NCI-H146 treated with DMSO at 0.1 percent for 48 hours (cell line): ENCODE results near the gene DIABLO.
"Not testable (repeated sequence)": the region's sequence is repeated elsewhere in the genome, so short reads cannot be mapped to it uniquely, and the experiment has no call there.

Source experiments
- DNase-seq: peaks from one replicate; lab custom pipeline; 2025; ENCODE audit not compliant: unreplicated experiment; lab: John Stamatoyannopoulos, UW

Gene DIABLO

DNA sequence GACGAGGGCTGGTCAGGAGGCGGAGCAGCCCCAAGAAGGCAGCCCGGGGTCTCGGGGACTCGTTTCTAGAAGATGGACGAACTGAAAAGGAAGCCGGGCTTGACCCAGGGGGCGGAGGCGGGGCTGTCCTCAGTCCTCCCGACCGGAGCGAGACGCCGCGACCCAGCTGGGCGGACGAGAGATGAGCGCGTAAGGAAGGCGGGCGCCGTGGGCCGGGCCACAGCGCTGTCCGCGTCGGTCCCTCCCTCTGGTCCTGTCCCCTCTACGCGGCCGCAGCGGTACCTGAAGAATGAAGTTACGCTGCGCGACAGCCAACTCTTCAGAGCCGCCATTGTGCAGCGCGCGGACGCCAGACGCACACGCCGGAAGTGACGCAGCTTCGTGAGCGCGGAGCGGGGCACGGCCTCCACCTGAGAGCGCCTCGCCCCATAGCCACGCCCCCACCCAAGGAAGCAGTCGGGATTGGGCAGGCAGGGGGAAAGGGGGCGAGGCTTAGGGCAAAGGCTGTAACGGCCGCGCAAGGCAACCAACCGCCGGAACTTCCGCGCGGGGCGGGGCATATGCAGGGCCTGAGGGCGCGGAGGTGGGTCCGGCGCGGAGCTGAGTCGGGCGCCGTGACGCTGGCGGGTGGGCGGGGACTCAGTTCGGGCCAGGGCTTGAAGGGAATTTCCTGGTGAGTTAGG is at the start of gene DIABLO:
Gene DIABLO, minus strand, starts transcription at position 370 of the 683 bp plus-strand sequence. Its CDS starts 38 bp downstream, at position 332.
- peak; percentile 97 for DNase-seq

DNA sequence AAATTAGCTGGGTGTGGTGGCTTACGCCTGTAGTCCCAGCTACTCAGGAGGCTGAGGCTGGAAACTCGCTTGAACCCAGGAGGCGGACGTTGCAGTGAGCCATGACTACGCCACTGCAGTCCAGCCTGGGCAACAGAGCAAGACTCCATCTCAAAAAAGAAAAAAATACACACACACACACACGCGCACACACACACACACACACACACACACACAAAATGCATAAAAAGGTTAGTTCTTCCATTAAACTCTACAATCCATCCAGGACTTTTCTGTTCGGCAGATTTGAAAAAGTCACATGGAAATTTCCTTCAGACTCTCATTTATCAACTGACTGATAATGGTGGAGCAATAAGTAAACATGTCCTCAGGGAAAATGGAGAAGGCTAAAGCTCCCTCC is 49.6 kb upstream of the DIABLO start:
- DNase-seq: no peak

- peak; percentile 85 for DNase-seq
Observed at GRCh38 chr12:122266230-122266901, 40.5 kb upstream of the DIABLO start, which contains the start of gene VPS33A. Gene VPS33A (minus strand): TSS chr12:122266494. CDS start chr12:122266408, 86 bp downstream.

GRCh38 chr12:122265886-122266229 is 40.0 kb upstream of the DIABLO start:
- no peak for DNase-seq

DNA sequence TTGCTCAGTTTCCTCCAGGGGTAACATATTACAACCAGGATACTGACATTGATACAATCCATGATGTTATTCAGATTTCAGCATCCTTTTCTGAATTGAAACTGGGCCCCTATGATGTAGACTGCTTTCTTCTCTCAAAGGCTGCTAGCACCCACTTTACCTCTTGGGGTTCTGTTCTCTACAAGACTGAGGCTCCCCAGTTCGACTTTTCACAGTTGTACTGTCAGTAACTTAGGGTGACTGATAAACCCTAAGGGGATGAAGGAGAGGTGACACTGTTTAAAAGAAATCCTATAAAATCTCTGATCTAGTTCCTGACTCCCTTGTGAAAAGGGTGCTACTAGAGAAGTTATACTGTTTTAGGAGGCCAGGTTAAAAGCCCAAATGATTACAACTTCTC is 39.6 kb upstream of the DIABLO start:
- no peak for DNase-seq

- DNase-seq: not testable (repeated sequence)
Observed at GRCh38 chr12:122260735-122261134, 34.9 kb upstream of the DIABLO start.

DNA sequence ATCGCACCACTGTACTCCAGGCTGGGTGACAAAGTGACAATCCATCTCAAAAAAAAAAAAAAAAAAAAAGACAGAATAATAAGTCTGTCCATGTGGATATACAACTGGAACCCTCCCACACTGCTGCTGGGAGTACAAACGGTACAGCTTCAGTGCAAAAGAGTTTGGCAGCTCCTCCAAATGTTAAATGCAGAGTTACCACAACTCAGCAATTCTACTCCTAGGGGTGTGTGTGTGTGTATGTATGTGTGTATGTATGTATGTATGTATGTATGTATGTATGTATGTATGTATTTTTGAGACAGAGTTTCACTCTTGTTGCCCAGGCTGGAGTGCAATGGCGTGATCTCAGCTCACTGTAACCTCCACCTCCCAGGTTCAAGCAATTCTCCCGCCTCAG is 33.1 kb upstream of the DIABLO start:
- not testable (repeated sequence) for DNase-seq

GRCh38 chr12:122258462-122258861 is 32.6 kb upstream of the DIABLO start:
- not testable (repeated sequence) for DNase-seq

GRCh38 chr12:122250536-122250935 is 24.7 kb upstream of the DIABLO start:
- no peak for DNase-seq

DNA sequence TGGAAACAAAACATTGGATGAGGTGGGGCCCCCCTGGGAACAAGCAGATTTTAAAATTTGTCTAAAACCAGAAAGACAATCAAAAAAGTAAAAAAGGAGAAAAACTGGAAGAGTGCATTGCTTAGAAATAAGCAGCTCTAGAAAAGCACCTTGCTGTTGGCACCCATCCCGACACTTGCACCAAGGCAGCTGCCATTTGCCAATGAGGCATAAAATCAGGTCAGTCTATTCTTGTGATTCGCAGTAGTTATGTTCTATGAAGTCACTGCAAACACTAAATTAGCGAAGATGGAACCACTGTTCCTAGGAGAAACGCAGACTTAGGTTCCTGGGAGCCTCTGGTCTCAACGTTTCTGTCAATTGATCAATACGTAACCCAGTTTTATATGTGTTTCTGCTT is 24.2 kb upstream of the DIABLO start:
- no peak for DNase-seq

DNA sequence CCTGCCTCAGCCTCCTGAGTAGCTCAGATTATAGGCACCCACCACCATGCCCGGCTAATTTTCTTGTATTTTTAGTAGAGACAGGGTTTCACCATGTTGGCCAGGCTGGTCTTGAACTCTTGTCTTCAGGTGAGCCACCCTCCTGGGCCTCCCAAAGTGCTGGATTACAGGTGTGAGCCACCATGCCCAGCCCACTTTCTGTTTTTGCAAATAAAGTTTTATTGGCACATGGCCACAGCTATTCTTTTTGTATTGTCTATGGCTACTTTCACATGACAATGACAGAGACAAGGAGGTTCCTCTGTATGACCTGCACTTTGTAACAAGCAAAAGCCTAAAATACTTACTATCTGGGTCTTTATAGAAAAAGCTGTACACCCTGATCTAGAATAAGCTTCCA is 19.7 kb upstream of the DIABLO start:
- no peak for DNase-seq

GRCh38 chr12:122244565-122245371 is 18.9 kb upstream of the DIABLO start:
- DNase-seq: no peak

DNA sequence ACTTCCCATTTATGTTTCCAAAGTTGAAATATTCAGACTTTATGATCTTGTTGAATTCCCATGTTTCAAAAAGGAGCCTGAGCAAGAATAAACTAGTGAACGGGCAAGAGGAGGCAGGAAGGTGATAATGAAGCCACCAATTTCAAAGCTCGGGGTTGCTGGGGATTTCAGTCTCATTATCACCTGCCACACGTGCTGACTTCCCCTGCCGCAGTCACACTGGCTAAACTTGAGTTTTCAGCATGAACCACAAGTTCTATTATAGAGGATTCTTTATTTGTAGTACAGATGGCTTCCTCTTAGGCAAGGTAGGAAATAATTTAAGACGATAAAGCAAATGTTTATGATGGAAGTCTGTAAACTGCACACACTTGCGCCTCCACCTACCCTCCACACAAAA is 18.1 kb upstream of the DIABLO start:
- DNase-seq: no peak

GRCh38 chr12:122238861-122239260 is 13.0 kb upstream of the DIABLO start:
- DNase-seq: no peak

- no peak for DNase-seq
Observed at GRCh38 chr12:122235741-122236140, 9.9 kb upstream of the DIABLO start.

DNA sequence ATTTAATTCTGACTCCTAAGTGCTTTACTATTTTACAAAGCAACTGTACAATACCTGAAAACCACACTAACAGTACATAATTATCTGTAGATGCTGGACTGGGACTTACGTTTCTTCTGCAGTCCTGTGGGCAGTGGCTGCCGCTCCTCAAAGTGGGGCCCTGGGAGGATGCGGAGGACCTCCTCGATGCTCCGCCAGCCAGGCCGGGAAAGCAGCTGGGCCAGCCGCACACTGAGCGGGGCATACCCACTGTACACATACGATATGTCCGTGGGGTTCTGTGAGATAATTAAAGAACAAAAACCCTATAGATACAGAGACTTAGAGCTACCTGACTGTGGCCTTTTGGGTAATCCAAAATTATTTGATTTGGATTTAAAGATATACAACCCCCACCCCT is 6.8 kb upstream of the DIABLO start:
- DNase-seq: no peak

DNA sequence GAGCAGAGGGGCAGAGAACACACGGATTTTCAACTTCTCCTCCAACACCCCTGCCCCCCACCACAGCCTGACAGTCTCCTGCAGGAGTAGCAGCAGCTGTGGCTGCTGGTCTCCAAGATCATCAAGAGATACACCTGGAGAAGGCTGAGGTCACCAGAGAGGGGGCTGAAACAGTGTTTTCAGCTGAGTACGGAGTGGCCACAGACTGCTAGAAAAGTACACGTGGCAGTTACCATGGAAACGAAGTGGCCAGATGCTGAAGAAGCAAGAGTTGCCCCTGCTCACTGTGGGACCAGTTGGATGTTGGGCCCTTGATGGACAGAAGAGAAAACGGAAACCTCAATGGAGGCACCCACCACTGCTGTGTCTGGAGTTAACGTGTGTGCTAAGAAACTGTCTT is 4.9 kb upstream of the DIABLO start:
- no peak for DNase-seq

- DNase-seq: no peak
Observed at GRCh38 chr12:122228092-122228491, 2.2 kb upstream of the DIABLO start.

GRCh38 chr12:122227341-122227740 is 1.5 kb upstream of the DIABLO start:
- peak; percentile 20 for DNase-seq

GRCh38 chr12:122226366-122227125 is 694 bp upstream of the DIABLO start:
- no peak for DNase-seq

DNA sequence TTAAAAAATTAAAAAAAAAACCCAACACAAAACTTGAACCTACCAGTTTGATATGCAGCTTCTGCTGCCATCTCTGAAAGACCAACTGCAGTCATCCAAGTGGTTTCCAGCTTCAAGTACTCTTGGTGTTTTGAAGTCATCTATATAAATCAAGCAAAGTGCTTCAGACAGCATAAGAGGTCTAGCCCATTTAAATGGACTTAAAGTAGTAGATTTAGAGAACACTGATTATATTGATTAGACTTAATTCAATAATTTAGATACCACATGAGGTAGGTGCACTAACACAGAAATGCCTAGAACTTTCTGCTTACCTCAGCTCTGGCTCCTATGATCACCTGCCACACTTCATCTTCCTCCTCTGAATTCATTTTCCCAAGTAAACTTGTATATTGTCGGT is 9.4 kb downstream of the DIABLO start:
- no peak for DNase-seq
